Prostate gland (tissue), 2 donors: Measurements from ENCODE around the gene PIGU.

Experiments used
- CTCF ChIP-seq, 4 experiments: fragments of 200-600 bp in 2 of 4; fragments of 450-650 bp in 2 of 4; sonication (generic) in 2 of 4; IDR thresholded peaks; 1 replicate in 3 of 4; 2 replicates in 1 of 4; pipeline ENCODE4 v1.5.1; 2016 to 2019; ENCODE audit warnings: antibody characterized with exemption in 4 of 4, mild to moderate bottlenecking in 2 of 4, moderate library complexity in 2 of 4
- POLR2A ChIP-seq: fragments of 450-650 bp; IDR thresholded peaks from one replicate; pipeline ENCODE4 v1.6.1; 2016; ENCODE audit warnings: antibody characterized with exemption, mild to moderate bottlenecking
- POLR2AphosphoS5 ChIP-seq: sonication (generic); formaldehyde crosslinking; IDR thresholded peaks from one replicate; pipeline ENCODE4 v1.6.1; 2017; ENCODE audit warnings: antibody characterized with exemption

GRCh38 chr20:34515484-34516246, 161.2 kb downstream of the PIGU start:
- TF ChIP-seq CTCF (IDR thresholded peaks at IDR 0.05) = no peak
- no peak for TF ChIP-seq POLR2A
- TF ChIP-seq POLR2AphosphoS5 = peak; percentile 52
